Tongue (tissue), 2 donors: Measurements from ENCODE around the gene CEP41. TPM values are rescaled to one million over a fixed set of nuclear protein-coding genes. Genes with fewer than 3 reads are reported as not detected.

Experiments used
- DNase-seq: peaks from one replicate; pipeline ENCODE4 v3.0.0-alpha.2; 2015
- total RNA-seq: library from RNA; depleted of rRNA; stranded (reverse); fragments of >200 nt; gene quantifications from one replicate; pipeline ENCODE4 v1.2.3, GENCODE V29; 2014

Gene CEP41
- total RNA-seq, 1 donor from 2014 or later: 28.3 TPM

DNA sequence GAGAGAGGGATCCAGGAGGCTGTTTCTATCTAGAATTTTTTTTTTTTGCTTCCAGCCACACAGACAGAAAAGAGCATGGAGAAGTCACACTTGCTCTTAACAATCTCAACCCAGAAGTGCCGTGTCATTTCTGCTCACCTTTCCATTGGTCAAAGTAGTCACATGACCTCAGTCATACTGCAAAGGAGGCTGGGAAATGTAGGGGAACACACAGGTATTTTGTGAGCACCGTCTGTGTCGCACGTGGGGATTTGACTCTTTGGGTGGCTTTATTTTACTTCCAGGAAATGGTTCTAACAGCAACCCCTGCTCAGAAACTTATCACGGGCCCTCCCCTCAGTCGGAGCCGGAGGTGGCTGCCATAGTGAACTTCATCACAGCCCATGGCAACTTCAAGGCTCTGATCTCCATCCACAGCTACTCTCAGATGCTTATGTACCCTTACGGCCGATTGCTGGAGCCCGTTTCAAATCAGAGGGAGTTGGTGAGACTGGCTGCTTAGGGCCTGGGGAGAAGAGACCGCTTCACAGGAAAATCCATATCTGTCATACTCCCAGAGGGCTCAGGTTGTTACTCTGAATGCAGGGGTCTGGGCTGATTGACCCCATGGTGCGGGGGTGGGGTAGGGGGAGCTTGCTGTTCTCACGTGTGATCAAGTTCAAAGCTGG lies 73.6 kb downstream of the CEP41 start:
- peak; percentile 46 for DNase-seq

DNA sequence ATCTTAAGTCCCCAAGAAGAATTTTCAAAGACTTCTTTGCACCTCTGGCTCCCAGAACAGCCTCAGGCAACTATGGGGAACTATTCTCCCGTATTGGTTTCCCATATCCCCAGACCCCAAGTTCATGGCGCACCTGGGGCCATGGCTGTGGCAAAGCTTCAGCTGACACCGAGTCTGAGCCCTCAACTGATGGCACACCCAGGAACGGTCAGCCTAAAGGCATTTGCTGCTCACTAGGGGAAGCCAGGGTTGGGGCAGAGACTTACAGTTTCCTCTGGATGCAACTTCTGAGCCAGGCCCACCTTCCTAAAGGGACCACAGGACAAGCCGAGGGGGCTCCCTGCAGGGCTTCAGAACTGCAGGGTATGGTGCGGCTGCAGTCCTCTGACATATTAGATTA lies 74.3 kb downstream of the CEP41 start:
- peak; percentile 43 for DNase-seq

DNA sequence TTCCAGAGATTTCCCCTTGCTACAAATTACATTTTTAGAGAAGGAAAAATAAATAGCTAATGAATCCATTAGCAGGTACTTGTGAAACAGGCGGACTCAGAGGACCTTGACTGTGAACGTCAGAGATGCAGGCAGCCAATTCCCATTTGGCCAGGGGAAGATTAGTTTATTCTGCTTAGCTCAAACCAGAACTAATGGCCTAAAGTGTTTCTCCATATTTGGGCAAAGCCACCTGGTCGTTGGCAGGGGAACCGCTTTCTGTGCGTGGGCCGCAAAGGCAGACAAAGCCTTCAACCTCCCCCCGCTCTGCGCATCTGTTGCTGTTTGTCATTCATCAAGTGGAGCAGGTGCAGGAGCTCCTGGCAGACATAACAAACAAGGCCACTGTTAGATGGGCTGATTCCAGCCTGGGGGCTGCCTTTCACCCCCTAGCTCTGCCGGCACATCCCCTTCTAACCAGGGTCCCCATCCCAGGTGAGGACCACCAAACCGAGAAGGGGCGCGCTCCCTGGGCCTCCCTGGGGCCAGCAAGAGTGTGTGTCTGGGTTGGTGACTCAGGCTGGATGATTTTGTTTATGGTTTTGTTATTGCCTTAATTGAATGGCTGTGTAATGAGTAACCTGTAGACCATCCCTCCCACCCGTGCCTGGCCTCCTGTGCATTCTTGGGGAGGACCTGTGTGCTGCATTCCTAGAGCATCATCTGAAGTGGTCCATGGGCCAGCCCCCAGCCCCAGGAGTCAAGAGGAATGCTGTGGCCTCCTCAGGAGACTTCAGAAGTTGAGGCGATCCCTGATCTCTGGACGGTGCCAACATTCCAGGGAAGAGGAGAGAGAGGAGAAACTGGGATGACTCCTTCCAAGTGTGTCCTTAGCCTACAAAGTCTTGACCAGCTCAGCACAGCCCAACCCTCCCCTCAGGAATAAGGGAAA lies 75.0 kb downstream of the CEP41 start:
- DNase-seq: peak; percentile 99

DNA sequence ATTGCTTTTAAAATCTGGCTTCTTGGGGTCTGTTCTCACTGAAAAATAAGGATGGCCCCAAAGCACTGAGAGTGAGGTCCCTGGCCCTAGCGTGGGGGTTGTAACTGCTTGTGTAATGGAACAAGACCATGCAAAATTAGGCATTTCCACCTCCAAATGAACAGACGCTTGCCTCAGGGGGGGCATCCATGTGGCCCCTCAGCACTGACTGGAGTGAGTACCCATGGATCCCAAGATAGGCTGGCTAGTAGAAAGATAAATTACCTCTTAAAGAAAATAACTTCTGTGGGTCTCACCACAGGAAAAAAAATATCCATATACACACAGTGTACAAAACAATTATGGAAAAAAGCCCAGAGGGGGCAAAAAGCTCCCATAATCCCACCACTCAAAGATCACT lies 75.7 kb downstream of the CEP41 start:
- DNase-seq: peak; percentile 81

DNA sequence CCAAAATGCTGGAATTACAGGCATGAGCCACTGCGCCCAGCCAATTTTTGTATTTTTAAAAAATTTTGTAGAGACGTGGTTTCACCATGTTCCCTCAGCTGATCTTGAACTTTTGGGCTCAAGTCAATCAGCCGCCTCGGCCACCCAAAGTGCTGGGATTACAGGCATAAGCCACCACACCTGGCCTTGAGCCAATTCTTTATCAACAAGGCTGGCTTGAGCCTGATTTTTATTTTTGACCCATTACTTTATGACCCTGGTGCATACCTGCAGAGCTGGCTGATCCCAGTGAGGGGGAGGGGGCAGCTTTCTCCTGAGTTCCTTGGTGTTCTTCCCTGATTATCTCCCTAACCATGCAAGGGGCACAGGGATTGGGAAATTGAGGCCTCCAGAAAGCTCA lies 76.4 kb downstream of the CEP41 start:
- DNase-seq: peak; percentile 53

DNA sequence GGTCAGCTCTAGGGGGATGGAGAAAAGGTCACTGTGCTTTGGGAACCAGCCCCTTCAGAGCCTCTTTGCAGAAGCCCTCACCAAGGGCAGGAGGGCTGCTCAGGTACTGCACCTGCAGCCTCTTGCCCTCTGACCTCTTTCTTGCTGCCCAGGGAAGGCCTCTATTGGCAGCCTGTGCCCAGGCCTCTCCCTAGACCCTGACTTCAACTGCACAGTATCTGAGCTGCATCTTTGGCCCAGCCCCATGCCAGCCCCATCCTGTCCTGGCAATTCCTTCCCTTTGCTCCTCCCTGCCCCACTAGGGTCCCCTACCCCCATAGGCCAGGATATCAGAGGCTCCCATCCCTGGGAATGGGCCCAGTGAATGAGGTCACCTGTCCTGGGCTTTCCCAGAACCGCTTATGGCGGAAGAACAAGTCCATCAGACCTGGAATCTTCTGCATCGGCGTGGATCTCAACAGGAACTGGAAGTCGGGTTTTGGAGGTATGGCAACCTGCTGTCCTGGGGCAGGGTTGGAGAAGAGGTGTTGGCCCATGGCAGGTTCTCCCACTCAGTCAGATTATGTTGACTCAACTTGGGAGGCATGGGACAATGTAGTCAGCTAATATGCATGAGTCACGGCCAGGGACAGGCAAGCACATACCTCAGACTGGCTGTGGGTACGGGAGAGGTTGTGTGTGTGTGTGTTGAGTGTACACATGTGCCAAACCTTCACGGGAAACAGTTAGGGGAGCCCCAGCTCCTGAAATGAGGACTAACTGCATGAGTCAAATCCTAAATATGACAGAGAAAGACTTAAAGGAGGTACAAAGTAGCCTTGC lies 77.6 kb downstream of the CEP41 start:
- DNase-seq: no peak

DNA sequence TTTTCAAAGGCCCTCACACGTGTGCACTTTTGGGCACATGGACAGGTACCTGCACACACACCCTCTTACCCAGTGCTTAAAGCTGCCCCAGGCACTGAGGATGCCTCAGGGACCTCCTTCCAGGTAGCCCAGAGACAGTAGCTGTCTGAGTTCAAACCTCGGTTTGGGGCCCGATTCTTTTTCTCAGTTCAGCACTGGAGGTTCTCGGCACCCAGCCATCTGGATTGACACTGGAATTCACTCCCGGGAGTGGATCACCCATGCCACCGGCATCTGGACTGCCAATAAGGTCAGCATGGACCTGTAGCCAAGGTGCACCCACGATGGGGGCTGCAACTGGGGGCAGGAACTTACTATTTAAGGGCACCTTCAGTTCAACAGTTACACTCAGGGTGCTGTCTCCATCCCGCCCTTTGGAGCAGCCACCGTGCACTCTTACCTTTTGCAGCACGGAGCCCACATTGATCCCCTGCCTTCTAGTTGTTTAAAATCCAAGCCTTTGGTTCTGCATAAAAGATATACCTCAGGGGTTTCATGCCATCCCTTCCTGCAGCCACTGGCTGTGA lies 78.5 kb downstream of the CEP41 start:
- no peak for DNase-seq

DNA sequence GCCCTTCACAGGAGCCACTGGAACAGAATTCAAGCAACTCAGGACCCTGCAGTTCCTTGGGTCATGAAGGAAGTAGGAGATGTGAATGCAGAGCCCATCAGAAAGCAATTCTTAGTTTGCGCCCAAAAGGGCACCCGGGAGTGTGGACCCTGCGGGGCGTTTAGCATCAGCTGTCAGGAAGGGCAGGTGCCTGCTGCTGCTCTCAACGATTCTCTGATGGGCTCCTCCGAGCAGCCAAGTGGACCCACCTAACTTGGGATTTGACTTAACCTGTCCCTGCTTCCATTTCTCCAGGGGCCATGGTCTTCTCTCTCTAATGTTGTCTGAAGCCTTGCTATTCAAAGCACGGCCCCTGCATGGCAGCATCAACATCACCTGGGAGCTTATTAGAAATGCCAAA lies 79.1 kb downstream of the CEP41 start:
- DNase-seq: no peak

DNA sequence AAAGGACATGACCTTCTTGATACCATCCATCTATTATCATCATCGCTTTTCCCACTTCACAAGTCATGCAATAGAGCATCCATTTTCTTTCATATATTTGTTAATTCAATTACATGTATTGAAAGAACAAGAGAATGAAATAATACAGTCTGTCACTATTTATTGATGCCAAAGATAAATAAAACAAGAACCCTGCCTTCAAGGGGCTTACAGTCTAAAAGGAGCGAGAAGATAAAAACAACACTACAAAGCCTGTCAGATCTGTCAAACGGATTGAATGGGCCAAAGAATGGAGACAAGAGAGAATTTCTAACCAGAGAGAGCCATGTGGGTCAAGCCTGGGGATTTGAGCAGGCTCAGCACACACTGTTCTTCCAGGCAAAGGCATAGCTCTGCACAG lies 80.3 kb downstream of the CEP41 start:
- no peak for DNase-seq

DNA sequence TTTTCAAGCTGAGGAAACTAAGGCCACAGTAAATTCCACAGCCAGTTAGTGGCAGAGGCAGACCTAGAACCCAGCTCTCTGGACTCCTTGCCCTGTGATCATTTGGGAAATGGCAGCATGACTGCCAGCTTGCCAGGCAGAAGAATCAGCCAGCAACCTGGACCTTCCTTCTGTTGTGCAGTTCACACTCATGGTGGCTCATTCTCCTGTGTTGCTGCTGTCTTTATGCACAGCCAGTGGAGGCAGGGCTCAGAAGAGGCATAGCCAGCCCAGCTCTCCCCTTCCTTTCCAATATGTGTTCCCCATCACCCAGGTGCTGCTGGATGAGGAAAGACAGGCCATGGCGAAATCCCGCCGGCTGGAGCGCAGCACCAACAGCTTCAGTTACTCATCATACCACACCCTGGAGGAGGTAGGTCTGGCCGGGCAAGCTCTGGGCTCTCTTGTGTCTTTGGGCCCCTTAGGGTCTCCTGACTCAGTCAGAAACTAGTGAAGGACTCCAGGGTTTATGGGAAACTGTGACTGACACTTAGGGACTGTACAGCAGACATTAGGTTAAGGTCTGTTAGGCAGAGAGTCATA lies 81.4 kb downstream of the CEP41 start:
- no peak for DNase-seq

DNA sequence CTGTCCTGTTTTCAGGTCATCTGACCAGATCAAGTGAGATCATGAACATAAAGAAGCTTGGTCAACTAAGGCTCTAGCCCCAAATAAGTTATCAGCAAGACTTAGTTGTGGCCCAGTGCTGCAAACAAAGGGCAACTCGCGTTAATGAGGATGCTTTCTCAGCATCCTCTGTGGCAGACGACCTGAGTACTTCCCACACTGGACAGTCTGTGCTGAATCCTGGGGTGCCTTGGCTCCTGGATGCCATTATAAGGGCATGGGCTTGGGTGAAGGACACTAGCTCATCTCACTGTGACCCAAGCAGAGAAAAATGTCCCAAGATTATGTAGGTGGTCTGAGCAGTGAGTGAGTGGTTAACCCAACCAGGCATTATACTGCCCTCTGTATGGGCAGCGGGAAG lies 82.3 kb downstream of the CEP41 start:
- no peak for DNase-seq

DNA sequence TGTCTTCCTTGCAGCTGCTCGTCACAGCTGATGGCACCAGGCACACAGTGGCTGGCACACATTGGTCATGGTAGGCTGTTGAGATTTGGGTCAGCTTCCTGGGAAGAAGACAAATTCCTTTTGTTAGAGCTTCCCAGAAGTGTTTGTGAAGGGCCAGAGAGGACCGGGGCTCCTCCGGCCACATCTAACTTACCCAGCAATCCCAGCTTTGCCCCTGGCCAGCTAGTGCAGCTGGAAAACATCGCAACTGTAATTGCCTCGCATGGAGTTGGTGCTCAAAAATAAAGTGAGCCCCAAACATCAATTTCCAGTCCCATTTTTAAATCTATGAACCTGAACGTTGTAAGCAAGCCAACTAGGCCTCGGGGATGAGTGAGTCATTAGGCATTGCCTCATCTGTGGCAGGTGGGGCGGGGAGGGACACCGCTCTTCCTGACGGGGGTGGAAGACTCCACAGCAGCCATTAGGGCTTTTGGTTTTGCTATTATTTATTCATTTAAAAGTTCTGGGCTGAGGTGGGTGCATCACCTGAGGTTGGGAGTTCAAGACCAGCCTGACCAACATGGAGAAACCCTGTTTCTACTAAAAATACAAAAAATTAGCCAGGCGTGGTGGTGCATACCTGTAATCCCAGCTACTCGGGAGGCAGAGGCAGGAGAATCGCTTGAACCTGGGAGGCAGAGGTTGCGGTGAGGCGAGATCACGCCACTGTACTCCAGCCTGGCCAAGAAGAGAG lies 83.8 kb downstream of the CEP41 start:
- peak; percentile 96 for DNase-seq

DNA sequence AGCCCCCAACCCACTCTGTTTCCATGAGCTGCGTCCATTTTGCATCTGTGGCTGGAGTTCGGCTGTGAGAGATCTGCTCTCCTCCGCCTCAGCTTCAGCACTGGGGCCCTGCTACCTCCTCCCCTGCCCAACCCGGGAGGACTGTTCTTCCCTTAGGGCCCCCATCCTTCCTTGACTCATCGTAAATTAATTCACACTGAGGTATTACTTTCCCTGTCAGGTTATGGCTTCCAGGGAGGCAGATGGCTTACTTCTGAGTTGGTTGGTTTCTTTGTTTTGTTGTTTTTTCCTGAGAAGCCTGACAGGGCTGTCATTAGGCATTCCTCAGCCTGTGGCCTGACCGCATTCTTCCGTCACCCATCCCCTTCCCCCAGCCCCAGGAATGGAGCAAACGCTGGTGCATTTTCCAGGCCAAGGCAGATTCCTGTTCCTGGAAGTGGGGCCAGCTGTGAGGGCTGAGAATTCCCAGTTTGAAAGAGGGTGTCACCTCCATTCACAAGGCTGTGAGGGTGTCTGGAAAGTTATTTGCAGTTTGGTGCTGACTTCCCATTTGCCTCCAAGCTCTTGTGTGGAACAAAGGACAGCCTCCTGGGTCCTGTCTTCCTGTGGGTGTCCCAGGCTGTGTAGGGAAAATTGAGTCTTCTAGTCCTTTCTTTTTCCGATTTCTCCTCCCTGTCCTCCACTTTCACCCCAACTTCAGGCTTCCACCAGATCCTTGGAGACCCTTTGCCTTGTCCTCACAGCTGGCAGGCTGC lies 84.5 kb downstream of the CEP41 start:
- peak; percentile 96 for DNase-seq

DNA sequence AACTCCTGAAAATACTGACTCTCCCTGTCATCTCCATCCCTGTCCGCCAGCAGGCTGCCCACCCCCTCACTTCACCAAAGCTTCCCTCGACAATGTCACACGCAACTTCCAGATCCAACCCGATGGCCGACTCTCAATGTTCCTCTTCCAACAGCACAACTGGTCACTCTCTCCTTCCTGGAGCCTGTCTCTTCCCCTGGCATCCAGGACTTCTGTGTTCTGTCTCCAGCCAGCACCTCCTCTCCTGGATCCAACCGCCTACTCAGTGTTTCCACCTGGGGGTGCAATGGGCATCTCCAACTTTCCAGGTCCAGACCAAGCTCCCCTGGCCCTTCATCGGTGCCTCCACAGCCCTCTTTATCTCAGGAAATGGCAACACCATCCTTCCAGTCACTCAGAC lies 87.6 kb downstream of the CEP41 start:
- no peak for DNase-seq

DNA sequence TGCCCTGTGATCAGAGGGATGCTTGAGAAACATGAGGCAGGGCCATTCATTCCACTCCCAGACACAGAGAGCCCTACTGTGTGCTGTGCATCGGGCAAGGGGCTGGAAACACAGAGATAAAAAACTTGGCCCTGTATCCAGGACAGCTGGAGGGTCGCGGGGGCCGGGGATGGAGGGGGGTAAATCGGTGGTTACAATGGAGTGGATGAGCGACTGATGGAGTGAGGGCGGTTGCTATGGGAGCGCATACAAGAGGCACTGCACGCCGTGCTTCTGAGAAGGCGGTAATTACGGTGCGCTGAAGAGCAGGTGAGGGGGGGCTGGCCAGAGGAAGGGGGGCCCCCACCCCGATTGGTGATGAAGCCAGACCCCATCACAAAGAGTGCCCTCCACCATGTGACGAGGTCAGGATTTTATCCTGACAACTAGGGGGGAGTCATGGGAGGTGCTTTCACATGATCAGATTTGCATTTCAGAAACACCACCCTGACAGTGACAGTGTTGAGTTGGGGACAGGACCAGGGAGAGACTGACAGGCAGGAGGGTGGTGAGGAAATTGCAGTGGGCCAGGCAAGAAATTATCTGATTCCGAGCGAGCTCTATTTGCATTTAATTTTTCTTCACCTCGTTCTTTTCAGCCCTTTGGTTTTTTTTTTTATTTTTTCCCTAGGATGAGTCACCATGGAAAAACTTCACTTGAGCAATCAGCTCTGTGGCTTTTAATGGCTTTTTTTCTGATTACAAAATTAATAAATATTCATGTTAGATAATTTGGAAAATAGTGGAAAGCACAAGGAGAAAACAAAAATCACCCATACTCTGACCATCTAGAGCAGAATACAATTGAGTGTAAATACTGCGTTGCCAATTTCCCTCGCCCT lies 88.4 kb downstream of the CEP41 start:
- DNase-seq: peak; percentile 46

DNA sequence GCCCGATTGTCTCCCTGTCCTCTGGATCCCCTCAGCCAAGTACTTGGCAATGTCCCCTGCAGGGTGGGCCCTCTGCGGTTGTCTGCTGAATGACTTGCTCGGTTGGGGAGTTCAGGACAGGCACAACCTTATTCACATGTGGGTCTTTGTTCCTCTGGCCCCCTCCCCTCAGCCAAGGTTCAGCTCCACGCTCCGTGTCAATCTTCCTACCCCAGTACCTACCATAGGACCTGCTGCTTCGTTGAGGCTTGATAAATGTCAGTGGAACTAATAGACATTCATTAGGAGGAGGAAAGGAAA lies 89.1 kb downstream of the CEP41 start:
- DNase-seq: no peak

DNA sequence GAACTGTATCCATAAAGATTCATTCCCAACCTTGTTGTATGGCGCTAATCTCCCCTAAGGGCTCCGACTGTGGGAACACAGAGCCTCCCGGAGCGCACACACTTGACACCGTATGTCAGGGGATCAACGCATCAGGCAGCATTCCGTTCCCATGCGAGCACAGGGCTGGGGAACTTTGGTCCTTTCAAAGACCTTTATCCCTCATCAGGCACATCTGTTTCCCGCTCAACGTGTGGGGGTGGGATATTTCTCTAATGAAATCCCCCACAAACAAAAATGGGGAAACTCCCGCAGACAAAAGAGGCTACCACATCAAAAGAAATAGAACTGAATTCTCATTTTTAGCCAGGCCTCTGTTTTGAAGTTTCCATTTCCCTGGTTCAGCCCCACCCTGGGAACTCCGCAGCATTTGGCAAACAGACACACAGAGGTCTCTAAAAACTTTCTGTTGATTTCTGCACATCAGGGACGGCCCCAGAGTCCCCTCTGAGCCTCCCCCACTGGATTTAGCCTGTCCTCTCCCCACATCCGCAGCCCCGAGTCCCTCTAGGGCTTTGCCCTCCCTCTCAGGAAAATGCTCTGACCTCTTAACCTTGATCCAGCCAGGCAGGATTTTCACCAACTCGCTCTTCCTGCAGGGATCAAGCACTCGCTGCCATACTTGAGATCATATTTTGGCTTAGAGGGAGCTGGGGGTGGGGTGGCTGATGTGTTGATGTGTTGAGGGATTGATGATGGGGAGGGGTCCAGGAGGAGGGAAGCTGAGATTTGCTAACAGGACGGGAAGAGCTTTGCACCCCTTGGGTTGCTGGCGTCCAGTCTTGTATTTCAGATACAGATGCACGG lies 89.6 kb downstream of the CEP41 start:
- DNase-seq: peak; percentile 90

DNA sequence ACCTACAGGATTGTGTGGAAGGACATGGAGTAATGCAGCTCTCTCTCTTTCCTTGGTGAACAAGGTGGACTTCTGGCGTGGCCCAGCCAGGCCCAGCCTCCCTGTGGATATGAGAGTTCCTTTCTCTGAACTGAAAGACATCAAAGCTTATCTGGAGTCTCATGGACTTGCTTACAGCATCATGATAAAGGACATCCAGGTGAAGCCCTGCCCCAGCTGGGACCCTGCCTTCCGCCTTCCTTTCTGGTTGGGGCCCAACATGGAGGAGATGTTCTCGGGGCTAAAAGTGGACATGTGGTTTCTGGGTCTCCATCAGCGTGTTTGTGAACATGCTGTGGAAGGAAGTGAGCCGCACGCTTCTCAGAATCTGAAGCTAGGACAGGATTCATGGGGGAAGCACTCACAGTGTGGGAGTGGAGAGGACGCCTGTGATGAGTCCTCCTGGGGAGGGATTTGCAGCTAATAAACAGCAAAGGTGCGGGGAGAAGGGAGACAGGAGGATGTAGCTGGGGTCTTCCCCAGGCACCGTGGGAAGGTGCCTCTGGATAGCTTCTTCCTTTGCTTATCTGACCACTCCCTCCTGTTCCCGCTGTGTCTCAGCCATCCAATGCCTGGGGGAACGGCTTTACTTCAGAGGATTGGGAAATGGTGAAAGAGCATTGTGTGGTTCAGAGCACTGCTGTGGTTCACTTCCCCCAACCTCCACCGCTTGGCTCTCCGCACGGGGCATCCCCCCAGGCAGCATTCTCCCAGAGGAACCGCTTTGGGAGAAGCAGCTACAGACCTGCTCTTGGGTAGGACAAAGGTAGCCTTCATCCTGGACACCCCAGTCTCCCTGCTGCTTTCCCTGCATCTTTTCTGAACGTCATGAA lies 90.7 kb downstream of the CEP41 start:
- DNase-seq: no peak
